Neural progenitor cell (in vitro differentiated cells): ENCODE measurements around the gene AGR2. TPM values are rescaled to one million over a fixed set of nuclear protein-coding genes. Genes with fewer than 3 reads are reported as not detected.

Experiments
- DNase-seq: peaks from one replicate; pipeline ENCODE4 v3.0.0-alpha.2; 2016; ENCODE audit warnings: low spot score
- H2AFZ ChIP-seq: fragments of 200-600 bp; sonication (generic); replicated peaks from 2 replicates; pipeline ENCODE4 v1.6.1; 2016; ENCODE audit warnings: antibody characterized with exemption
- H3F3A ChIP-seq: fragments of 200-600 bp; sonication (generic); 2 replicates; pipeline ENCODE4 v1.6.1; 2016; ENCODE audit warnings: antibody characterized with exemption, low read depth
- H3K27ac ChIP-seq: fragments of 200-600 bp; sonication (generic); 2 replicates; pipeline ENCODE4 v1.5.1; 2016; ENCODE audit warnings: mild to moderate bottlenecking
- H3K27me3 ChIP-seq: fragments of 200-600 bp; sonication (generic); 2 replicates; pipeline ENCODE4 v1.6.1; 2016; ENCODE audit warnings: mild to moderate bottlenecking, moderate library complexity
- H3K36me3 ChIP-seq: fragments of 200-600 bp; sonication (generic); 2 replicates; pipeline ENCODE4 v1.5.1; 2016
- H3K4me1 ChIP-seq: fragments of 200-600 bp; sonication (generic); 2 replicates; pipeline ENCODE4 v1.6.1; 2016; ENCODE audit warnings: mixed run types
- H3K4me2 ChIP-seq: fragments of 200-600 bp; sonication (generic); 2 replicates; pipeline ENCODE4 v1.6.1; 2016
- H3K4me3 ChIP-seq: fragments of 200-600 bp; sonication (generic); 2 replicates; pipeline ENCODE4 v1.5.1; 2016
- H3K79me2 ChIP-seq: fragments of 200-600 bp; sonication (generic); 2 replicates; pipeline ENCODE4 v1.6.1; 2016; ENCODE audit warnings: low read depth
- H3K9ac ChIP-seq: fragments of 200-600 bp; sonication (generic); 2 replicates; pipeline ENCODE4 v1.6.1; 2016
- H3K9me3 ChIP-seq: fragments of 200-600 bp; sonication (generic); 2 replicates; pipeline ENCODE4 v1.5.1; 2016; ENCODE audit warnings: low read depth
- H4K20me1 ChIP-seq: fragments of 200-600 bp; sonication (generic); 2 replicates; pipeline ENCODE4 v1.6.1; 2016; ENCODE audit warnings: low read depth
- H3K27ac Mint-ChIP-seq: 3 replicates; pipeline ENCODE4 v1.8.0; 2021; ENCODE audit warnings: mixed read lengths
- H3K27me3 Mint-ChIP-seq: 2 replicates; pipeline ENCODE4 v1.8.0; 2022; ENCODE audit warnings: low read depth, mild to moderate bottlenecking, inconsistent platforms, moderate library complexity, mixed read lengths; ENCODE audit not compliant: insufficient read depth
- H3K36me3 Mint-ChIP-seq: 3 replicates; pipeline ENCODE4 v1.8.0; 2021; ENCODE audit warnings: mixed read lengths
- H3K4me1 Mint-ChIP-seq: 3 replicates; pipeline ENCODE4 v1.8.0; 2021; ENCODE audit warnings: mixed read lengths
- H3K4me3 Mint-ChIP-seq: 3 replicates; pipeline ENCODE4 v1.8.0; 2021; ENCODE audit warnings: mild to moderate bottlenecking, moderate library complexity, mixed read lengths
- H3K9me3 Mint-ChIP-seq: 3 replicates; pipeline ENCODE4 v1.8.0; 2020; ENCODE audit warnings: mixed read lengths
- CTCF ChIP-seq: fragments of 200-600 bp; sonication (generic); IDR thresholded peaks from 2 replicates; pipeline ENCODE4 v1.5.1; 2017; ENCODE audit warnings: antibody characterized with exemption, mild to moderate bottlenecking
- EZH2 ChIP-seq: fragments of 200-600 bp; sonication (generic); IDR thresholded peaks from 2 replicates; pipeline ENCODE4 v1.6.1; 2017; ENCODE audit warnings: antibody characterized with exemption, mild to moderate bottlenecking, moderate library complexity
- EZH2phosphoT487 ChIP-seq: fragments of 200-600 bp; sonication (generic); IDR thresholded peaks from 2 replicates; pipeline ENCODE4 v1.6.1; 2017; ENCODE audit warnings: antibody characterized with exemption
- total RNA-seq: library from RNA; depleted of rRNA; stranded (reverse); fragments of >200 nt; gene quantifications from 2 replicates; pipeline ENCODE4 v1.2.3, GENCODE V29; 2015; ENCODE audit warnings: low replicate concordance

The AGR2 gene
- total RNA-seq, 1 donor from 2014 or later = not detected

DNA sequence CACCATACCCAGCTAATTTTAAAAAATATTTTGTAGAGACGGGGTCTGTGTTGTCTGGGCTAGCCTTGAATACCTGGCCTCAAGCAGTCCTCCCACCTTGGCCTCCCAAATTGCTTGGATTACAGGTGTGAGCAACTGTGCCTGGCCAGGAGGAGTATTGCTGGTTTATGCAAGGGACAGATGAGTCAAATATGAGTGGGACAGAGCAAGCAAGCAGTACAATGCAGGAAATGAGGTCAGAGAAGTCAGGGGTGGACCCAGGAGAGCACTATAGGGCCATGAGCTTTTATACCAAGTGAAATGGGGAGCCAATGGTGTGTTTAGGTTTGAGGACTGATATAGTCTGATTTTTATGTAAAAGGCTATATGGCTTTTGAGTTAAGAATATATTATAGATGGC lies 45.0 kb downstream of the AGR2 start:
- H3K27ac Mint-ChIP-seq = no peak overlapping the region
- no peaks in the 10 kb centered on the region for H4K20me1 ChIP-seq
- H3K9ac ChIP-seq = no peak overlapping the region
- no peaks in the 10 kb centered on the region for H3F3A ChIP-seq
- H3K4me3 ChIP-seq = no peak overlapping the region
- H3K27me3 ChIP-seq = peaks cover 10% of the 10 kb centered on the region
- peaks cover 29% of the 10 kb centered on the region for H3K36me3 Mint-ChIP-seq
- no peaks in the 10 kb centered on the region for H3K9me3 ChIP-seq
- TF ChIP-seq CTCF = no peak
- TF ChIP-seq EZH2phosphoT487 = no peak
- DNase-seq = no peak
- peaks cover 33% of the 10 kb centered on the region for H3K79me2 ChIP-seq
- H3K4me1 ChIP-seq = peaks cover 5% of the 10 kb centered on the region
- peaks cover 25% of the 10 kb centered on the region for H3K9me3 Mint-ChIP-seq
- no peak overlapping the region for H2AFZ ChIP-seq
- no peak overlapping the region for H3K27ac ChIP-seq
- no peak overlapping the region for H3K4me2 ChIP-seq
- H3K27me3 Mint-ChIP-seq = no peaks in the 10 kb centered on the region
- peaks cover 13% of the 10 kb centered on the region for H3K4me1 Mint-ChIP-seq
- H3K36me3 ChIP-seq = no peaks in the 10 kb centered on the region
- H3K4me3 Mint-ChIP-seq = no peak overlapping the region

- Mint-ChIP-seq H3K4me1 (peaks cover 19% of the 10 kb centered on the region), H3K27ac (no peak overlapping the region), H3K36me3 (peaks cover 31% of the 10 kb centered on the region), H3K4me3 (no peak overlapping the region), H3K27me3 (peaks cover 2% of the 10 kb centered on the region), H3K9me3 (peaks cover 25% of the 10 kb centered on the region)
- Histone ChIP-seq H3K27ac (no peak overlapping the region), H3K27me3 (peaks cover 15% of the 10 kb centered on the region), H3K9me3 (no peaks in the 10 kb centered on the region), H2AFZ (no peak overlapping the region), H4K20me1 (no peaks in the 10 kb centered on the region), H3K4me3 (no peak overlapping the region), H3F3A (peaks cover 6% of the 10 kb centered on the region), H3K4me1 (peaks cover 6% of the 10 kb centered on the region), H3K36me3 (no peaks in the 10 kb centered on the region), H3K4me2 (no peak overlapping the region), H3K9ac (no peak overlapping the region), H3K79me2 (peaks cover 34% of the 10 kb centered on the region)
- no peak for DNase-seq
- TF ChIP-seq EZH2phosphoT487 = no peak
- TF ChIP-seq EZH2 = no peak
- no peak for TF ChIP-seq CTCF
Measured at GRCh38 chr7:16758631-16759611, 45.9 kb downstream of the AGR2 start.

- H4K20me1 ChIP-seq = no peaks in the 10 kb centered on the region
- no peak overlapping the region for H3K27ac ChIP-seq
- H3K36me3 ChIP-seq = no peaks in the 10 kb centered on the region
- peaks cover 25% of the 10 kb centered on the region for H3K36me3 Mint-ChIP-seq
- no peak overlapping the region for H3K4me3 ChIP-seq
- H3K9ac ChIP-seq = no peak overlapping the region
- H3F3A ChIP-seq = peaks cover 9% of the 10 kb centered on the region
- H3K27ac Mint-ChIP-seq = no peak overlapping the region
- no peak overlapping the region for H3K4me2 ChIP-seq
- peaks cover 15% of the 10 kb centered on the region for H3K27me3 ChIP-seq
- no peak overlapping the region for H2AFZ ChIP-seq
- H3K9me3 ChIP-seq = no peaks in the 10 kb centered on the region
- H3K4me1 ChIP-seq = peaks cover 6% of the 10 kb centered on the region
- DNase-seq = no peak
- H3K4me3 Mint-ChIP-seq = no peak overlapping the region
- H3K9me3 Mint-ChIP-seq = peaks cover 19% of the 10 kb centered on the region
- H3K27me3 Mint-ChIP-seq = peaks cover 2% of the 10 kb centered on the region
- H3K4me1 Mint-ChIP-seq = peaks cover 22% of the 10 kb centered on the region
- H3K79me2 ChIP-seq = peaks cover 34% of the 10 kb centered on the region
- TF ChIP-seq CTCF = no peak
- TF ChIP-seq EZH2 = no peak
- TF ChIP-seq EZH2phosphoT487 = no peak
Measured at GRCh38 chr7:16758036-16758435, 46.8 kb downstream of the AGR2 start.
